K562 (cell line): ENCODE data around the gene MEIS2. TPM values are rescaled to one million over a fixed set of nuclear protein-coding genes. Genes with fewer than 3 reads are reported as not detected.

ENCODE experiments used
- ATAC-seq: fragments of 200-7000 bp; cut with Tn5 transposase; 3 replicates; pipeline ENCODE4 v1.9.1; 2020; ENCODE audit warnings: moderate library complexity
- BruUV-seq: library from RNA; stranded (reverse); fragments of 400-500 nt; replicated peaks from 2 replicates; lab custom pipeline; 2021; lab: Mats Ljungman, UMichigan
- CTCF ChIA-PET: fragments of 300-600 bp; formaldehyde crosslinking; extraction: SDS; loops from one replicate; lab custom pipeline; 2021; ENCODE audit warnings: low intra/inter-chr PET ratio; lab: Yijun Ruan, JAX
- POLR2A ChIA-PET: fragments of 300-600, 350-650 bp; sonication (Branson Sonifier 250); formaldehyde crosslinking; extraction: SDS; loops from one replicate; lab custom pipeline; 2021; ENCODE audit warnings: antibody characterized with exemption, inconsistent platforms; lab: Yijun Ruan, JAX
- DNase-seq, 4 experiments: peaks; one replicate each; pipeline versions ENCODE4 v3.0.0 to v3.0.0-alpha.2; 2011 to 2018; ENCODE audit warnings: low spot score in 3 of 4, mixed read lengths in 3 of 4; ENCODE audit errors: extremely low read depth in 1 of 4
- FAIRE-seq: peaks from 2 replicates; lab custom pipeline; 2011; peaks lifted over from hg19 to GRCh38; lab: Jason Lieb, UNC
- H2AFZ ChIP-seq: 2 replicates; pipeline ENCODE4 v1.6.0; 2011; ENCODE audit warnings: low read depth, low read length, control low read depth, inconsistent platforms
- H3K27ac ChIP-seq: fragments of 200-600 bp; 3 replicates; pipeline ENCODE4 v1.8.0; 2011; ENCODE audit warnings: low read depth, mild to moderate bottlenecking, control low read depth, inconsistent platforms, low read length, moderate library complexity, mixed read lengths; ENCODE audit errors: extremely low read depth
- H3K27me3 ChIP-seq, 2 experiments: fragments of 300-600 bp in 1 of 2; 2 replicates in 1 of 2; 3 replicates in 1 of 2; pipeline versions ENCODE4 v1.6.0 to v1.8.0; 2011; ENCODE audit warnings: inconsistent platforms in 2 of 2, low read length in 2 of 2, mild to moderate bottlenecking in 1 of 2, mixed read lengths in 1 of 2, moderate library complexity in 1 of 2; ENCODE audit not compliant: control insufficient read depth in 2 of 2, insufficient read depth in 2 of 2
- H3K36me3 ChIP-seq: fragments of 300-600 bp; 3 replicates; pipeline ENCODE4 v1.8.0; 2011; ENCODE audit warnings: mild to moderate bottlenecking, low read length, inconsistent platforms; ENCODE audit not compliant: control insufficient read depth, insufficient read depth
- H3K4me1 ChIP-seq, 2 experiments: fragments of 200-600 bp in 1 of 2; replicated peaks in 1 of 2; 2 replicates in 1 of 2; 3 replicates in 1 of 2; pipeline versions ENCODE4 v1.5.1 to v1.8.0; 2011; ENCODE audit warnings: inconsistent platforms in 2 of 2, low read length in 2 of 2, mild to moderate bottlenecking in 1 of 2, mixed read lengths in 1 of 2, moderate library complexity in 1 of 2; ENCODE audit not compliant: control insufficient read depth in 2 of 2, insufficient read depth in 2 of 2
- H3K4me2 ChIP-seq: 2 replicates; pipeline ENCODE4 v1.6.1; 2011; ENCODE audit warnings: low read length, control low read depth, inconsistent platforms, mixed read lengths; ENCODE audit not compliant: insufficient read depth
- H3K4me3 ChIP-seq: fragments of 200-600 bp; sonication (generic), shearing (Covaris generic); 2 replicates; pipeline ENCODE4 v1.5.1; 2016; ENCODE audit warnings: control low read depth, inconsistent platforms
- H3K79me2 ChIP-seq: fragments of 200-600 bp; 3 replicates; pipeline ENCODE4 v1.8.0; 2011; ENCODE audit warnings: low read length, inconsistent platforms; ENCODE audit not compliant: control insufficient read depth, insufficient read depth
- H3K9ac ChIP-seq, 2 experiments: 2 replicates each; pipeline versions ENCODE4 v1.6.0 to v1.6.1; 2011; ENCODE audit warnings: low read depth in 2 of 2, low read length in 2 of 2, control low read depth in 1 of 2, inconsistent platforms in 1 of 2, mild to moderate bottlenecking in 1 of 2, mixed read lengths in 1 of 2; ENCODE audit not compliant: insufficient read depth in 1 of 2
- H3K9me1 ChIP-seq: one replicate; pipeline ENCODE4 v1.6.0; 2011; ENCODE audit warnings: inconsistent platforms, mild to moderate bottlenecking, low read length, moderate library complexity; ENCODE audit not compliant: control insufficient read depth, insufficient read depth
- H3K9me3 ChIP-seq: replicated peaks from 2 replicates; pipeline ENCODE4 v1.5.1; 2011; ENCODE audit warnings: low read depth, low read length, inconsistent platforms; ENCODE audit not compliant: control insufficient read depth, insufficient read depth
- H4K20me1 ChIP-seq: replicated peaks from 2 replicates; pipeline ENCODE4 v1.6.1; 2011; ENCODE audit warnings: low read length, inconsistent platforms, mixed read lengths; ENCODE audit not compliant: control insufficient read depth, insufficient read depth
- BCLAF1 ChIP-seq, 2 experiments: fragments of 450-650 bp in 1 of 2; IDR thresholded peaks; 2 replicates each; pipeline ENCODE4 v1.6.1; 2011 to 2017; ENCODE audit warnings: low read depth in 2 of 2, antibody characterized with exemption in 1 of 2, borderline replicate concordance in 1 of 2, low read length in 1 of 2, mild to moderate bottlenecking in 1 of 2, mixed read lengths in 1 of 2; ENCODE audit not compliant: control insufficient read depth in 1 of 2
- BRD4 ChIP-seq: fragments of 200-600 bp; sonication (generic); IDR thresholded peaks from 2 replicates; pipeline ENCODE4 v1.6.1; 2017; ENCODE audit warnings: inconsistent platforms
- KLF10 ChIP-seq: fragments of 250-450 bp; sonication (Bioruptor Pico); IDR thresholded peaks from 2 replicates; pipeline ENCODE4 v1.6.1; 2021; ENCODE audit warnings: matching md5 sums
- PHTF2 ChIP-seq: fragments of 250-450 bp; sonication (Bioruptor Pico); IDR thresholded peaks from 2 replicates; pipeline ENCODE4 v1.5.0; 2021; ENCODE audit warnings: mild to moderate bottlenecking
- RBM25 ChIP-seq: fragments of 200-400 bp; formaldehyde crosslinking; IDR thresholded peaks from 2 replicates; pipeline ENCODE4 v1.6.1; 2018; ENCODE audit warnings: low read length, low read depth, moderate library complexity; ENCODE audit not compliant: severe bottlenecking
- SIN3A ChIP-seq, 2 experiments: fragments of 150-350 bp in 1 of 2; IDR thresholded peaks; 2 replicates each; pipeline ENCODE4 v1.6.1; 2011 to 2016; ENCODE audit warnings: borderline replicate concordance in 2 of 2, low read depth in 2 of 2, low read length in 2 of 2, mild to moderate bottlenecking in 2 of 2, moderate library complexity in 2 of 2; ENCODE audit not compliant: control insufficient read depth in 1 of 2
- SRF ChIP-seq, 2 experiments: fragments of 250-450, 450-650 bp in 1 of 2; sonication (Bioruptor Pico) in 1 of 2; sonication (generic) in 1 of 2; formaldehyde crosslinking; IDR thresholded peaks; 2 replicates each; pipeline versions ENCODE4 v1.5.0 to v1.5.1; 2020 to 2022; ENCODE audit warnings: mild to moderate bottlenecking in 1 of 2, missing genetic modification reagents in 1 of 2
- ZBTB26 ChIP-seq: fragments of 450-650 bp; formaldehyde crosslinking; IDR thresholded peaks from 2 replicates; pipeline ENCODE4 v1.4.0; 2022; ENCODE audit warnings: missing genetic modification characterization
- ZMIZ1 ChIP-seq, 2 experiments: fragments of 150-350 bp in 1 of 2; IDR thresholded peaks; 2 replicates each; pipeline ENCODE4 v1.6.1; 2012 to 2016; ENCODE audit warnings: low read depth in 2 of 2, low read length in 2 of 2, mild to moderate bottlenecking in 1 of 2, moderate library complexity in 1 of 2
- ZNF140 ChIP-seq: fragments of 250-450 bp; sonication (Bioruptor Pico); IDR thresholded peaks from 2 replicates; pipeline ENCODE4 v1.8.0; 2021; ENCODE audit warnings: moderate library complexity, mild to moderate bottlenecking, inconsistent platforms
- ZNF197 ChIP-seq: fragments of 200-800 bp; sonication (Bioruptor generic); IDR thresholded peaks from 2 replicates; pipeline ENCODE4 v1.6.1; 2016; ENCODE audit warnings: low read depth, missing genetic modification characterization, missing compliant biosample characterization
- WGBS: fragments of 100-300 bp; shearing (Covaris generic); methylation state at CpG from one replicate; pipeline ENCODE4 v1.1.6; 2016; ENCODE audit warnings: low coverage, mixed read lengths; ENCODE audit not compliant: insufficient coverage; ENCODE audit errors: missing lambda C conversion rate; 5-methylcytosine and 5-hydroxymethylcytosine counted together
- in situ Hi-C: fragments of 300-500 bp; cut with MboI; formaldehyde crosslinking; loops from 4 replicates; pipeline ENCODE4 v1.15.0; 2018; ENCODE audit warnings: inconsistent platforms, mixed read lengths
- intact Hi-C: fragments of 100-400 bp; cut with micrococcal nuclease; formaldehyde crosslinking; loops from 2 replicates; pipeline ENCODE4 v1.14.2; 2022
- polyA plus RNA-seq, 8 experiments: library from polyadenylated mRNA; depleted of rRNA in 4 of 8; stranded (reverse) in 5 of 8; unstranded in 3 of 8; fragments of >200 nt; fragmentation: Nextera tagmentation in 2 of 8; fragmentation: Illumina TruSeq in 1 of 8; extraction: Ambion mirVana in 2 of 8; extraction: Trizol in 1 of 8; gene quantifications; 2 replicates each; pipeline versions ENCODE4 v1.2.1 to v1.2.3, GENCODE V29; 2011 to 2014; ENCODE audit warnings: inconsistent platforms in 1 of 8, missing spikeins in 1 of 8
- total RNA-seq, 7 experiments: library from RNA; depleted of rRNA in 6 of 7; stranded (reverse); fragments of >200 nt in 6 of 7; fragmentation: Illumina TruSeq in 2 of 7; extraction: Trizol in 2 of 7; gene quantifications; 2 replicates each; pipeline versions ENCODE4 v1.2.1 to v1.2.3, GENCODE V29; 2011 to 2021; ENCODE audit warnings: low replicate concordance in 1 of 7
- TF ChIP-seq, protein P1 (sequence below): fragments of 250-450 bp; sonication (Bioruptor Pico); IDR thresholded peaks from 2 replicates; pipeline ENCODE4 v1.5.0; 2022; ENCODE audit warnings: mild to moderate bottlenecking

The MEIS2 gene
- total and polyA plus RNA-seq, 9 of the 15 experiments (the other 6 are each of a cell fraction or from before 2014, with no cell fraction given) = 7.5 to 64.2 (median 22.3) TPM

- intact Hi-C loops = no loop called here
- H3K9ac ChIP-seq = no peak overlapping the region
- no peaks in the 10 kb centered on the region for H3K79me2 ChIP-seq
- DNase-seq (no peak), ATAC-seq (no peak), FAIRE-seq (no peak)
- ChIA-PET POLR2A (no interaction called here), CTCF (no interaction called here)
- in situ Hi-C loops = no loop called here
- H4K20me1 ChIP-seq = no peaks in the 10 kb centered on the region
- WGBS = 100% methylated on average over 1 of the region's 1 CpG
- no peak overlapping the region for H3K4me2 ChIP-seq
- peaks cover 67% of the 10 kb centered on the region for H3K36me3 ChIP-seq
- H3K9me1 ChIP-seq = no peaks in the 10 kb centered on the region
- no TSS peak for BruUV-seq
- no peak overlapping the region for H3K4me3 ChIP-seq
- no peaks in the 10 kb centered on the region for H3K9me3 ChIP-seq
- H3K4me1 ChIP-seq = no peaks in the 10 kb centered on the region
- no peaks in the 10 kb centered on the region for H3K27me3 ChIP-seq
- no peak overlapping the region for H2AFZ ChIP-seq
- H3K27ac ChIP-seq = no peak overlapping the region
- TF ChIP-seq ZNF140 (CRISPR knock-in tag) (no peak), ZNF197 (CRISPR knock-in tag) (no peak), ZMIZ1 (IDR thresholded peaks at IDR 0.05; ENCODE audit: low read depth in 2 of 2, low read length in 2 of 2) (no peak), ZBTB26 (CRISPR knock-in tag) (no peak), PHTF2 (CRISPR knock-in tag) (no peak), BRD4 (no peak), RBM25 (no peak), BCLAF1 (IDR thresholded peaks at IDR 0.05; ENCODE audit: borderline replicate concordance in 1 of 2, control insufficient read depth in 1 of 2, low read depth in 2 of 2, low read length in 1 of 2) (no peak), KLF10 (no peak), SIN3A (IDR thresholded peaks at IDR 0.05; ENCODE audit: borderline replicate concordance in 2 of 2, control insufficient read depth in 1 of 2, low read depth in 2 of 2, low read length in 2 of 2) (no peak), SRF (CRISPR knock-in tag; IDR thresholded peaks at IDR 0.05) (no peak)
- TF ChIP-seq, protein P1, sequence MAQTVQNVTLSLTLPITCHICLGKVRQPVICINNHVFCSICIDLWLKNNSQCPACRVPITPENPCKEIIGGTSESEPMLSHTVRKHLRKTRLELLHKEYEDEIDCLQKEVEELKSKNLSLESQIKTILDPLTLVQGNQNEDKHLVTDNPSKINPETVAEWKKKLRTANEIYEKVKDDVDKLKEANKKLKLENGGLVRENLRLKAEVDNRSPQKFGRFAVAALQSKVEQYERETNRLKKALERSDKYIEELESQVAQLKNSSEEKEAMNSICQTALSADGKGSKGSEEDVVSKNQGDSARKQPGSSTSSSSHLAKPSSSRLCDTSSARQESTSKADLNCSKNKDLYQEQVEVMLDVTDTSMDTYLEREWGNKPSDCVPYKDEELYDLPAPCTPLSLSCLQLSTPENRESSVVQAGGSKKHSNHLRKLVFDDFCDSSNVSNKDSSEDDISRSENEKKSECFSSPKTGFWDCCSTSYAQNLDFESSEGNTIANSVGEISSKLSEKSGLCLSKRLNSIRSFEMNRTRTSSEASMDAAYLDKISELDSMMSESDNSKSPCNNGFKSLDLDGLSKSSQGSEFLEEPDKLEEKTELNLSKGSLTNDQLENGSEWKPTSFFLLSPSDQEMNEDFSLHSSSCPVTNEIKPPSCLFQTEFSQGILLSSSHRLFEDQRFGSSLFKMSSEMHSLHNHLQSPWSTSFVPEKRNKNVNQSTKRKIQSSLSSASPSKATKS = no peak
Measured at GRCh38 chr15:37072181-37072580, 28.2 kb downstream of the MEIS2 start.
